ENCODE measurements around the gene FSTL5.

- TF ChIP-seq EZH2phosphoT487 (IDR thresholded peaks at IDR 0.05; ENCODE audit: insufficient read depth, low read depth) (no peak), EZH2 (IDR thresholded peaks at IDR 0.05; ENCODE audit: insufficient read depth, poor library complexity, severe bottlenecking) (no peak)
Observed at GRCh38 chr4:162151850-162152249, 11.9 kb downstream of the FSTL5 start.

All from GM23248 (cell line).